Measurements from ENCODE around the gene SLC38A10.

DNA sequence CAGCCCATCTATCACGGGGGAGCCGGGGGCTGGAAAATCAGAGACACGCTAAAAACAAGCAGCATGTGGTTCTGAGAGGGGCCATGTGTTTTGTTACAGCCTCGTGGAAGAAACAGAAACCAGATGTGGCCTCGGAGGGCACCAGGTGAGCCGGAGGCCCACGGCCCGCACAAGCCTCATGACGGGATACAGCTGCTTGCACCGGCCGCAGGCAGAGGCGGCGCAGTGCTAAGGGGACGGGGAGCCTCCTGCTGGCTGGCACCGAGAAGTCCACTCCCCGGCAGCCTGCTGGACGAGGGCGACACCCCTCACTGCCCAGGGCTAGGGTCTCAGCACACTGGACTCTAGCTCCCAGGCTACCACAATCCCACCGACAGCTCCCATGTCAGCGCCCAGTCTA is 36.8 kb downstream of the SLC38A10 start:
- TF ChIP-seq, protein P1, sequence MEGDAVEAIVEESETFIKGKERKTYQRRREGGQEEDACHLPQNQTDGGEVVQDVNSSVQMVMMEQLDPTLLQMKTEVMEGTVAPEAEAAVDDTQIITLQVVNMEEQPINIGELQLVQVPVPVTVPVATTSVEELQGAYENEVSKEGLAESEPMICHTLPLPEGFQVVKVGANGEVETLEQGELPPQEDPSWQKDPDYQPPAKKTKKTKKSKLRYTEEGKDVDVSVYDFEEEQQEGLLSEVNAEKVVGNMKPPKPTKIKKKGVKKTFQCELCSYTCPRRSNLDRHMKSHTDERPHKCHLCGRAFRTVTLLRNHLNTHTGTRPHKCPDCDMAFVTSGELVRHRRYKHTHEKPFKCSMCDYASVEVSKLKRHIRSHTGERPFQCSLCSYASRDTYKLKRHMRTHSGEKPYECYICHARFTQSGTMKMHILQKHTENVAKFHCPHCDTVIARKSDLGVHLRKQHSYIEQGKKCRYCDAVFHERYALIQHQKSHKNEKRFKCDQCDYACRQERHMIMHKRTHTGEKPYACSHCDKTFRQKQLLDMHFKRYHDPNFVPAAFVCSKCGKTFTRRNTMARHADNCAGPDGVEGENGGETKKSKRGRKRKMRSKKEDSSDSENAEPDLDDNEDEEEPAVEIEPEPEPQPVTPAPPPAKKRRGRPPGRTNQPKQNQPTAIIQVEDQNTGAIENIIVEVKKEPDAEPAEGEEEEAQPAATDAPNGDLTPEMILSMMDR (IDR thresholded peaks at IDR 0.05): no peak
- TF ChIP-seq EP300 (IDR thresholded peaks at IDR 0.05): no peak
